Activated naive CD4-positive, alpha-beta T cell treated with anti-CD3 and anti-CD28 coated beads for 36 hours (primary cell): ENCODE data around the gene ARHGEF4. TPM values are rescaled to one million over a fixed set of nuclear protein-coding genes. Genes with fewer than 3 reads are reported as not detected.

Experiments
- CTCF ChIA-PET: fragments of 350-600 bp; sonication (Branson Sonifier 250); formaldehyde crosslinking; loops from one replicate; lab custom pipeline; 2021; ENCODE audit warnings: antibody characterized with exemption; lab: Charles Lee
- DNase-seq: peaks from one replicate; pipeline ENCODE4 v3.0.0-alpha.2; 2020
- H3K27ac Mint-ChIP-seq: one replicate; pipeline ENCODE4 v1.8.0; 2021; ENCODE audit warnings: mild to moderate bottlenecking, mixed read lengths
- H3K27me3 Mint-ChIP-seq: one replicate; pipeline ENCODE4 v1.8.0; 2021; ENCODE audit warnings: low read depth, mixed read lengths
- H3K36me3 Mint-ChIP-seq: one replicate; pipeline ENCODE4 v1.8.0; 2021; ENCODE audit warnings: low read depth, mixed read lengths
- H3K4me1 Mint-ChIP-seq: one replicate; pipeline ENCODE4 v1.8.0; 2021; ENCODE audit warnings: low read depth, mixed read lengths
- H3K4me3 Mint-ChIP-seq: one replicate; pipeline ENCODE4 v1.8.0; 2021; ENCODE audit warnings: mild to moderate bottlenecking, moderate library complexity, mixed read lengths
- H3K9me3 Mint-ChIP-seq: one replicate; pipeline ENCODE4 v1.8.0; 2021; ENCODE audit warnings: mixed read lengths
- intact Hi-C: fragments of 100-400 bp; cut with micrococcal nuclease; formaldehyde crosslinking; loops from one replicate; pipeline ENCODE4 v1.15.1; 2023
- total RNA-seq, 2 experiments: library from RNA; stranded (reverse); gene quantifications; one replicate each; pipeline ENCODE4 v1.2.3, GENCODE V29; 2021

ARHGEF4 gene, protein sequence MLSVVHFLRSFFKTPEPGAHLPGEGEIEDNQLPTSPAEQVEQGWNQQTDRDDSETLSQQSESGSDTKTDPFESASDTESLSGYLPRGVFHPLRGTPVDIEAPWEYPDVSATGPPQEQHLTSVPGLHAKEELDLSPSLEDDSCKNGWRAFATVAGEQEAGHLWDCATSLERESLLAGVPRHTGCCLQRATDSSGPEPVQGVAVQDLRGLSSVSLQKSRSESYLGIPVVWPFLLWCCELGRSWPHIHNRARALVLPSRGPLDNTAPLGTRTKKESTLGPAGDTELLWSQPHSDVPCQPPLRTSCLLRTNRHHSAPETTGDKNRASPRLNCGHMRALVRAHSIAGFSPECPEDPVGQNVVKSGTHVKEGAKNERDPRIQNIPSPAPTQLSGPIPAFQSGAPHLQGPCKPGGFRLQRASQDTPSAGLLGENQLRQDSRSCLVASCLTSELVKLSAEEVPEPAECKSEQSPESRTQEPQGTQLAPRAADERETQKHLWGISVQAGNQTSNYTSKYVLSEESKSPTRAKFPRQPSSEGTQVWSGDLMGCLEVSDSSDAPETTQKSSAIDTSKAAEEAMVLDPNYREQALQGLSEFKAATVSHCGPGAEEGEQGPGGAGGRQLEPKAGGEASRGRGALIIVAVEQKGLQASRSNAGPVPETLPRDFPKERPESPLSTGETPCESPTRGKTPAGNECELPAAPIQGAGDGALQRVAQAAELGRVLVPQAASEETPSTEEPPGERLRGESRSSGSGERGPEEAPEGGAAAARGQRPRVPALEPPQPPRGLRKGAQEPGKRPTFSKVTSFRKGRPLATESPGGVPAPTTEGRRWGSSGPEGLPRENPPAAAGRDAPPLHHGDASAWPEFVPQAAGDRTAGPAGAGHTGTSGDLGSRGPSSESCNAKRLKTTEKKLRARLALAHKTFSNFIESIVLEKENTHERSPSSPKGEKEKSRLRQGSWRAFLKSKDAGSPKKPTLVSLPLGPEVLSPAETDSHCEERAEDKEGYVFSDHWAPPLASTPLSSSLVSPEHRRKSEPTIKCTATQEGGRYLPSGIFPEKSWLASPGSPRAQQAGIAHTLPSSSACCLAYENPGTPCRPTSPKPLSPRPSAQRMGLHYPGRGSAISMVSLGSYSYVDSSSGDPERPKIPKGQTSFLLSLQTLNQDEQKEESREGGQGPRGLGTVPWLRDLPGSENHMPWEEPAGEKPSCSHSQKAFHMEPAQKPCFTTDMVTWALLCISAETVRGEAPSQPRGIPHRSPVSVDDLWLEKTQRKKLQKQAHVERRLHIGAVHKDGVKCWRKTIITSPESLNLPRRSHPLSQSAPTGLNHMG (N-terminal part only)
- total RNA-seq, result 1 to 10 TPM; 2.6 to 3.3 TPM

DNA sequence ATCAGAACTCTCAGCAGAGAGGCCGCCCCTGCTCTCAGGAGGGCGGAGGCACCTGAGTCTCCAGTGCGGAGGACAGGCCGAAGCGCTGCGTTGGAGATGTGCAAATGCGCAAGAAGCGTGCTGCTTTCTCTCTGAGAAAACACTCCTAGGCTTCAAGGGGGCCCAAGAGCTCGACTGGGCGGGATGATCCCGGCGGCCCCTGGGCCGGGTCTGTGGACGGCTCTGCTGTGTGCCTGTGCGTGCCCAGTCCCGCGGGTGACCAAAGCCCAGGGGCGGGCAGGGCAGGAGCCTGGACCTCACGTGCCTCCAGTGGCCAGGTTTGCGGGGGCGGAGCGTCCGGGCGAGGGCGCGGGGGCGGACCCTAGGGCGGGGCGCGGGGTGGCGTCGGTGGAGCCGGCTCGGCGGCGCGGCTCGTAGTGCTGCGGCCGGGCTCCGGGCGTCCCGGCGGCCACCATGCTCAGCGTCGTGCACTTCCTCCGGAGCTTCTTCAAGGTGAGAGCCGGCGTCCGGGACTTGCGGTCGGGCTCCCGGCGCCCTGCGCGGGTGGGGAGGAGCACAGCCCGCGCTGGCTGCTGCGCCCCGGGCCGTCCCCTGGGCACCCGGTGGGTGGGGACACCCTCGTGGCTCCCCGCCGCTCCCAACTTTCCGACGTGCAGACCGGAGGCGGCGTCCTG is at the start of gene ARHGEF4:
TSS of gene ARHGEF4 (plus strand) at position 414 of the 674 bp plus-strand sequence. CDS start at position 454, 40 bp downstream.
- DNase-seq, result peak; percentile 42
- H3K27ac Mint-ChIP-seq, result no peak within 1 kb of the TSS
- CTCF ChIA-PET, result interaction anchor here (1.1 to 1.2 kb wide), 3 partner anchors 10 to 39 kb away, joined by 3 to 4 read pairs (median 3); no protein-coding TSS in a partner anchor
- H3K4me1 Mint-ChIP-seq, result peaks cover 4% of the 10 kb centered on the region
- H3K27me3 Mint-ChIP-seq, result peaks cover 42% of the 10 kb centered on the region
- H3K4me3 Mint-ChIP-seq, result peak within 1 kb of the TSS; percentile 42
- intact Hi-C loops, result loop anchor here (1.0 kb wide), 1 partner anchor 12 kb away; no protein-coding TSS in a partner anchor
- no peaks in the 10 kb centered on the region for H3K36me3 Mint-ChIP-seq
- no peaks in the 10 kb centered on the region for H3K9me3 Mint-ChIP-seq

DNA sequence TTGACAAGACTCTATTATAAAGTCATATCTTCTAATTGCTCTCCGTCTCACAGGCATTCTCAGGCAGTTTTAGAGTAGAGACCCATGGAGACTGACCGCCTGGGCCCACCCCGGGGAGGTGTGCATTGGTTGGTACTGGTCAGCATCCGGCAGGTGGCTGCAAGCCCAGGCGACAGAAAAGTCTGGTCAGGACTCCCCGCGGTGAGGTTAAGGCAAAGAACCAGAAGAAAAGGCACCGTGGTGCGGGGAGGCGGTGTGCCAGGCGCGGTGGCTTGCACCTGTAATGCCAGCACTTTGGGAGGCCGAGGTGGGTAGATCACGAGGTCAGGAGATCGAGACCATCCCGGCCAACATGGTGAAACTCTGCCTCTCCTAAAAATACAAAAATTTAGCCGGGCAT is 48.9 kb upstream of the ARHGEF4 start:
- H3K27me3 Mint-ChIP-seq, result peaks cover 6% of the 10 kb centered on the region
- DNase-seq, result no peak
- no peaks in the 10 kb centered on the region for H3K36me3 Mint-ChIP-seq
- CTCF ChIA-PET, result no interaction called here
- H3K9me3 Mint-ChIP-seq, result peaks cover 2% of the 10 kb centered on the region
- no peaks in the 10 kb centered on the region for H3K4me1 Mint-ChIP-seq
- H3K4me3 Mint-ChIP-seq, result no peak overlapping the region
- intact Hi-C loops, result no loop called here
- no peak overlapping the region for H3K27ac Mint-ChIP-seq

DNA sequence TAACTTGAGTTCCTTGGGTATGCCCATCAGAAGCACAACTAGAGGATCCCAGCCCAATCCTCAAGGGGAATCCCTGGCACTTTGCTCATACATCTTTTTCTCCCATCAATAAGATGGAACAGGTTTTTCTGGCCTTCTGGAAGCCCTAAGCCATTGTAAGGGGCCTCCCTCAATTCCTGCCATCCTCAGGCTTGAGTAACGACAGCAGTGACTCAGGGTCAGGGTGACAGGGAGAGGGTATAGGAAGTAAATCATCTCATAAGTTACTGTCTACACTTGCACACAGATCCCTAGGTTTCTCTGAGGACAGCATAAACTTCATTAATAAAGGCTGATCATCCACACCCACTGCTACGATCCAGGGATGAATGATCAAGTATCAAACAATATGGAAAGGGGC is 46.4 kb upstream of the ARHGEF4 start:
- Mint-ChIP-seq H3K9me3 (no peaks in the 10 kb centered on the region), H3K27me3 (peaks cover 5% of the 10 kb centered on the region), H3K4me1 (no peaks in the 10 kb centered on the region), H3K27ac (no peak overlapping the region), H3K4me3 (no peak overlapping the region), H3K36me3 (no peaks in the 10 kb centered on the region)
- intact Hi-C loops, result no loop called here
- DNase-seq, result no peak
- CTCF ChIA-PET, result interaction anchor here (1.6 kb wide), 1 partner anchor 83 kb away, joined by 6 read pairs; no protein-coding TSS in a partner anchor

DNA sequence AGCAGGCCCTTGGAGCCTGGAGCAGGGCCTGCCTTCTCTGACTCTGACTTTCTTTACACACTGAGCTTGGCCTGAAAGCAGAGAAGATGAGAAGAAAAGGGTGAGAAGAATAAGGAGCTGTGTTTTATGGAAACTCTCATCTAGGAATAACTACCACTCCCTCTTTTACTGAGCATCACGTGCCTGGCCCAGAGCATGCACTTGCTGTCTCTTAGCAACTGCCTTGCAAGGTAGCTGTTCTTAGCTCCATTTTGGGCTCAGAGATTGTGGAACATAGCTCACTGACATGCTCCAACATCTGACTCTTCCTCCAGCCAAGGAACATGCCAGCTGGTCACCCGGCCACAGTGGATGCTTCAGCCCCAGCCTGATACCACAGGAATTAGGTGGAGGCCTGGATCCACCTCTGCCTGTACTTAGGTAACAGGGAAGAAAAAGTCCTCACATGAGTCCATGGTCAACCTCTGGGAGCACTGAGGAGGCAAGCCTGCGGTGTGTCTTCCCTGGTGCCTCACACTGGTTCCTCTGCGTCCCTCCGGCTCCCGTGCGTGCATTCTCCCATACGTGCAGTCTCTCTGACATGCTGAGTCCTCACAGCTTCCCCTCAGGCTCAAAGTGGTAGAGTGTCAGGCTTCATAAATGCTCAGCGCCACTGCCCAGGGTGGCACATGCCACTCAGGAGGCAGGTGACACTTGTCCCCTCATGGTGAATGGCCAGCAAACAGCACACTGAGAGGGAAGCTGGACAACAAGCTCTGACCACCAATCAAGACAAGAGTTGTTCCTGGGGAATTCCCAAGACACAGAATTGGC is 45.7 kb upstream of the ARHGEF4 start:
- CTCF ChIA-PET, result interaction anchor here (1.6 kb wide), 1 partner anchor 82 kb away, joined by 6 read pairs; no protein-coding TSS in a partner anchor
- Mint-ChIP-seq H3K27me3 (peaks cover 5% of the 10 kb centered on the region), H3K4me3 (no peak overlapping the region), H3K9me3 (no peaks in the 10 kb centered on the region), H3K36me3 (no peaks in the 10 kb centered on the region), H3K27ac (no peak overlapping the region), H3K4me1 (no peaks in the 10 kb centered on the region)
- DNase-seq, result no peak
- intact Hi-C loops, result no loop called here

DNA sequence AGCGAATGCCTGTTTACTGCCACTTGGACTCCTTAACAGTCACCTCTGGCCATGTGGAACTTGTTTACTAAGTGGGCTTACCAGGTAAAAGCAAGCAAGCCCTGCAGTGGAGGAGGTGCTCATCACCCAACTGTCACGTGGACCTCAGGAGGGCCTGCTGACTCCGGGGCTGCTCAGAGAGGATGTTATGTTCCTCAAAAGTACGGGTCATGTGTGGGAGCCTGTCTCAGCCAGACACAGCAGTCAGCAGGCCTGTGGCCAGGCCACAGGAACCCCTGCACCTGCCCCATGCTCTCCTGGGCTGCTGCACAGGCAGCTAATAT is 45.1 kb upstream of the ARHGEF4 start:
- no peak for DNase-seq
- peaks cover 5% of the 10 kb centered on the region for H3K27me3 Mint-ChIP-seq
- no peak overlapping the region for H3K4me3 Mint-ChIP-seq
- no peaks in the 10 kb centered on the region for H3K4me1 Mint-ChIP-seq
- H3K9me3 Mint-ChIP-seq, result no peaks in the 10 kb centered on the region
- intact Hi-C loops, result no loop called here
- no peak overlapping the region for H3K27ac Mint-ChIP-seq
- CTCF ChIA-PET, result interaction anchor here (1.6 kb wide), 1 partner anchor 82 kb away, joined by 6 read pairs; no protein-coding TSS in a partner anchor
- H3K36me3 Mint-ChIP-seq, result no peaks in the 10 kb centered on the region

DNA sequence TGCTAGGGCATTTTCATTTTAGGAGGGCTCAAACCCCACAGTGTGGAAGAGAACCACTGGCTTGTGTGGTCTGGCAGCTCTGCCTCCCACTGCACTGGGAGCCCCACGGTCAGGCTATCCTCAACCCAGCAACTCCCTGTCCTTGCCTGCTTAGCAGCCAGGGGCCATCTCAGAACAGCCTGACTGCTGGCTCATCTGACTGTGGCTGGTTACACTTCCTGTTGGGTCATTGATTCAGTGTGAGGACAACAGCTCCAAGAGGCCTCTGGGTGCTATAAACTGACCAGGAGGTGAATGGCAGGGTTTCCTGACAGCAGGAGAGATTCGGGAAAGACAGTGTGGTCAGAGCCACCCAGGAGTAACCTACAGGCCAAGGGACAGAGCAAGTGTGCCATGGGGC is 41.3 kb upstream of the ARHGEF4 start:
- Mint-ChIP-seq H3K4me1 (peaks cover 5% of the 10 kb centered on the region), H3K27ac (no peak overlapping the region), H3K4me3 (no peak overlapping the region), H3K36me3 (no peaks in the 10 kb centered on the region), H3K9me3 (no peaks in the 10 kb centered on the region), H3K27me3 (no peaks in the 10 kb centered on the region)
- no peak for DNase-seq
- CTCF ChIA-PET, result interaction anchor here (0.9 to 2.6 kb wide), 6 partner anchors 14 to 170 kb away, joined by 3 to 17 read pairs (median 4); no protein-coding TSS in a partner anchor
- intact Hi-C loops, result loop anchor here (5.0 kb wide), 2 partner anchors 312 to 357 kb away; partner anchors contain the start of gene PLEKHB2

DNA sequence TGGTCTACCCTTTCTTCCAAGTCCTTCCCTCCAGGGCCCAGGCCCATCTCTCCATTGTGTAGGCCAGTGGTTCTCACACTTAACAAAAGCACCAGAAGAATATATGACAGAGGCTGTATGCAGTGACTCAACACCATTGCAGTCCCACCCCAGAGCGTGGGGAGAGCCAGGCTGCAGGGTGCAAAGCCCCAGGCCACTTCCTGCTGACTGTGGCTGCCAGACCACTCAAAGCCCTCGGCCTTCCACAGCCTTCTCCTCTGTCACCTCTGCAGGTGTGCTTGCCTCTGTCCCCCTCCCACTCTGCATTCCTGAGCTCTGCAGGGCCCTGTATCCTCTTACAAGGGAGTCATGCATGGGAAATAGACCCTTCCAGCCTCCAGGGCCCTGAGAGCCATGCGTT is 40.4 kb upstream of the ARHGEF4 start:
- H3K27ac Mint-ChIP-seq, result no peak overlapping the region
- intact Hi-C loops, result loop anchor here (2.0 to 5.0 kb wide), 3 partner anchors 47 to 356 kb away; partner anchors contain the start of gene PLEKHB2
- no peak overlapping the region for H3K4me3 Mint-ChIP-seq
- H3K9me3 Mint-ChIP-seq, result no peaks in the 10 kb centered on the region
- H3K36me3 Mint-ChIP-seq, result no peaks in the 10 kb centered on the region
- CTCF ChIA-PET, result interaction anchor here (0.9 to 2.6 kb wide), 8 partner anchors 15 to 169 kb away, joined by 3 to 17 read pairs (median 12); no protein-coding TSS in a partner anchor
- H3K27me3 Mint-ChIP-seq, result no peaks in the 10 kb centered on the region
- peaks cover 5% of the 10 kb centered on the region for H3K4me1 Mint-ChIP-seq
- no peak for DNase-seq

DNA sequence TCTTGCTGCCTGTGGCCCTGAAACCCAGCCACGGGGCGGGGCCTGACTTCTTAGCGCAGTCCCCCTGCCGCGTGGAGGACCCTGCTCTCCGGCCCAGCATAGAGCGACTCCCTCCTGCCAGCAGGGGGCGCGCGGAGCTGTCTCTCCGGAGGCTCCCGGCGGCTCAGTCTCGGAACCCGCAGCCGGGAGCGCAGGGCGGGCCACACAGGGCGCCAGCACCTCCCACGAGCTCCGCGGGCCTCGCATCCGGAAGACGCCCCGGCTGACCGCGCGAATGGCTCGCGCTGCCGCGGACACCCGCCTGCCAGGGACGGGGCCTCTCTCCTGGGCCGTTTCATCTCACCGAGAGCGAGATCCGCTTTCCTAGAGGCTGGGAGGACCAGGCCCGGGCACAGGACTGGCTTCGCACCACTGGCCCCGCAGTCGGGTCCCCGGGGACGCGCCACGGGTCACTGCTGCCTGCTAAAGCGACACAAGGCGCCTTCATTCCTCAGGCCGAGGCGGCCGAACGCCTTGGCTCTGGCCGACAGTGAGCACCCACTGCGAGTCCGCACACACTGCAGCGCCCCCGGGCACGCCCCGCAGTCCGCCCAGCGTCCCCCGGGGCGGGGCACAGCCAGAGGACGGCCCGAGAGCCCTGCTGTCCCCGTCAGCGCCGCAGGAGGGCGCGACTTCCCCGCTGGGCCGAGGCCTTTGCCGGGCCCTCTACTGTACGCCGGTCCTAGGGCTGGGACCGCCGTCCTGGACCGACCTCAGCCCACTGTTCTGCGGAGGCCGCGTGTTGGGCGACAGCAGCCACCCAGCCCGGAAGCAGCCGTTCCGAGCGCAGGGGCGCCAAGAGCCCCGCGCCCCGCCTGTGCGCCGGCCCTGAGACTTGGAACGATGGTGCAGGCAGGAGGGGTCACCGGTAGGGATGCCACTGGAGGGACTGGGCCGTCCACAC is 39.0 kb upstream of the ARHGEF4 start:
- no peaks in the 10 kb centered on the region for H3K27me3 Mint-ChIP-seq
- H3K4me3 Mint-ChIP-seq, result peak overlapping the region; percentile 63
- H3K4me1 Mint-ChIP-seq, result peaks cover 5% of the 10 kb centered on the region
- intact Hi-C loops, result loop anchor here (1.0 to 5.0 kb wide), 10 partner anchors 27 to 355 kb away; partner anchors contain the start of genes FAM168B and PLEKHB2
- peak; percentile 92 for DNase-seq
- H3K36me3 Mint-ChIP-seq, result no peaks in the 10 kb centered on the region
- no peak overlapping the region for H3K27ac Mint-ChIP-seq
- H3K9me3 Mint-ChIP-seq, result no peaks in the 10 kb centered on the region
- CTCF ChIA-PET, result interaction anchor here (0.6 to 7.1 kb wide), 41 partner anchors 8 to 427 kb away, joined by 3 to 174 read pairs (median 4); partner anchors contain the start of genes ARHGEF4 and GPR148

DNA sequence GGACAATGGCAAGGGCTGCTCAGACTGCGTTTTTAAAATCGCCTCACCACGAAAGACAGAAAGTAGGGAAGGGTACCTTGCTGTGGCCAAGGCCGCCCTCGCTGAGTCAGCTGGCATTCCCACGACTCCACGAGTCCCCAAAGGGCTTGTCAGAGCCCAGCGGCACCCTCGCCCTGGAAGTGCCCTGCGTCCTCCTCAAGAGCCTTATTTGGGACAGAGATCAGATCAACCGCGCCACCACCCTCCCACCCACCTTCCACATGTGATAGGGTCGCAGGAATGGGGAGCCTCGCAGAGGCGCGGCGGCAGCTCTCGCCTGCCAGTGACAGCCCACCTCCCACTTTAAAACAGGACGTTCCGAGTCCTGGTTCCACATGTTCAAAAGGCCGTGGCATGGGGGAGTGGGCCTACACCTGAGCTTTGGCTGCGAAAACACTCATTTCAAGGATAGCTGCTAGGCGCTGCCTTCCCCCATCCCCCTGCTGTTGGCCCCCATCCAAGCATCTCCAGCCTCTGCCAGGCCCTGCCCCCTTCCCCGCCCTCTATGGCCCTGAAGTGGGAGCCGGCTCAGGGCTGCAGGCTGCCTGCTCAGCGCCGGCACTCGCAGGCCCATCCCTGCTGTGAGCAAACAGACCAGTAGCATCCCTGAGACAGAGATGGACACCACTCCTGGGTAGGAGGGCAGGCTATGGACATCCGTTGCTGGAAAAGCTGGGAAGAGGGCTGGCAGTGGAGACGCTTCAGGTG is 38.1 kb upstream of the ARHGEF4 start:
- Mint-ChIP-seq H3K36me3 (no peaks in the 10 kb centered on the region), H3K4me1 (peaks cover 5% of the 10 kb centered on the region), H3K27ac (no peak overlapping the region), H3K9me3 (no peaks in the 10 kb centered on the region), H3K4me3 (peak overlapping the region; percentile 63), H3K27me3 (no peaks in the 10 kb centered on the region)
- CTCF ChIA-PET, result interaction anchor here (0.6 to 7.1 kb wide), 13 partner anchors 9 to 306 kb away, joined by 3 to 174 read pairs (median 4); partner anchors contain the start of genes ARHGEF4 and GPR148
- intact Hi-C loops, result loop anchor here (1.0 to 5.0 kb wide), 5 partner anchors 26 to 354 kb away; partner anchors contain the start of gene PLEKHB2
- DNase-seq, result no peak
